ENCODE results near the gene CYP2A7.
"Not testable (repeated sequence)": the region's sequence is repeated elsewhere in the genome, so short reads cannot be mapped to it uniquely, and the experiment has no call there.

Gene CYP2A7

GRCh38 chr19:40896843-40897789 lies 15.1 kb upstream of the CYP2A7 start:
- not testable (repeated sequence) for DNase-seq

- DNase-seq: no peak
Observed at GRCh38 chr19:40896418-40896796, 14.4 kb upstream of the CYP2A7 start.

DNA sequence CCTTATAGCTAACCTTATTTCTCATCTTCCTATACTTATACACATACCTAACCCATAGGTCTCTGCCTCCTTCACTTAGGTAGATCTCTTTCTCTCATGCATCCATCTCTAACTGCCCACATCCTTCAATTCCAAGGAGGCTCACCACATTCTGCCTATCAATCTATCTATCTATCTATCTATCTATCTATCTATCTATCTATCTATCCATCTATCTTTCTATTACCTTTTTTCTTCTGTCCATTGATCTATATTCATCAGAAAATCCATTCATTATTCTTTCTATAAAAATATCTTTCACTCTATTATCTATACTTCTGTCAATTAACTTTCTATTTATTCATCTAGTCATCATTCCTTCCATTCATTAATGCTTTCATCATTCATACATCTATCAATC lies 11.1 kb upstream of the CYP2A7 start:
- DNase-seq: no peak

DNA sequence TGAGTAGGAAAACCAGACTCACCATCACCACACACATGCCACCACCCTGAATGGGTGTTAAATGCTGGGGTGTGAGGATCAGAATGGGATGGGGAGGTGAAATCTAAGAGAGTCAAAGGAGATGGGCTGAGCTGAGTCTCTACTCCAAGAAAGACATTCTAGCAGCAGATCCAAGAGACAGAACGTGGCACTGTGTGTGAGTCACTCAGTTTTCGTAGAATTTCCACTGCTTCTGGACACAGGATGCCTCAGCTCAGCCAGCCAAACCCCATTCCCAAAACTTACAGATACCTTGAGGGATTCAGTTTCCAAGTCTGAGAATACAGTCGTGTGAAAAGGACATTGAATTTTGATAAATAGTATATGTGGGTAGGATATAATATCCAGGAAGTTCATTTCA lies 7.3 kb upstream of the CYP2A7 start:
- DNase-seq: no peak

DNA sequence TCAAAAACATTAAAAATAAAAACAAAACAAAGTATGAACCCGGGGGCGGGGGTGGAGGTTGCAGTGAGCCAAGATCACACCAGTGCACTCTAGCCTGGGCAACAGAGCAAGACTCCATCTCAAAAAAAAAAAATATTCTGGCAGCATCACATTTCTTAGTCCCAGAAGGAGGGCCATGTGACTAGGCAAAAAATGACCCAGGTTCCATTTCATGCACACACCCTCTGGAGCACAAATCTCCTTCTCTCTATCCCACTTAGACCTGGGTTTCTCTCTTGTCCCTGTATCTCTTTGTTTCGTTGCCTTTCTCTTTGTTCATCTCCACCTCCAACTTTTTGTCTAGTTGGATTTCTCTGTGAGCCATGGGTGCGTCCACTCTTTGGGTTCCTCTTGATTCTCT lies 6.2 kb upstream of the CYP2A7 start:
- no peak for DNase-seq

- not testable (repeated sequence) for DNase-seq
Observed at GRCh38 chr19:40884187-40884931, 2.3 kb upstream of the CYP2A7 start.

DNA sequence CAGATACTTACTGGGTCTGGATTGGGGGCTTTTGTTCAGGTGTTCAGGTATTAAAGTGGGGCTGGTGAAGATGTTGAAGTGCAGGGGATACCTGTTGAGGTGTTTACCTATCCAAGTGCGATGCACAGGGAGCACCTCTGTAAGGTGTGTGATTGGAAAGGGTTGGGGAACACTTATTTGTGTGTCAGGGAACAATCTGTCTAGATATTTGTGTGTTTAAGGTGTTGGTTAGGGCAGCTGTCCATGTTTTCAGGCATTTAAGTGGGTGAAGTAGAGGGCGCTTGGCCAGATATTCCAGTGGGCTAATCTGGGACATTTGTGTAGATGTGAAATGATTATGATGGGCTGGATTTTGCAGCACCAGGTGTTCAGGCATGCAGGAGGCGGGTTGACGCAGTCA lies 2.7 kb downstream of the CYP2A7 start:
- DNase-seq: not testable (repeated sequence)

GRCh38 chr19:40875526-40875951 lies 6.5 kb downstream of the CYP2A7 start:
- DNase-seq: not testable (repeated sequence)

- DNase-seq: not testable (repeated sequence)
Observed at GRCh38 chr19:40874874-40875273, 7.2 kb downstream of the CYP2A7 start.

DNA sequence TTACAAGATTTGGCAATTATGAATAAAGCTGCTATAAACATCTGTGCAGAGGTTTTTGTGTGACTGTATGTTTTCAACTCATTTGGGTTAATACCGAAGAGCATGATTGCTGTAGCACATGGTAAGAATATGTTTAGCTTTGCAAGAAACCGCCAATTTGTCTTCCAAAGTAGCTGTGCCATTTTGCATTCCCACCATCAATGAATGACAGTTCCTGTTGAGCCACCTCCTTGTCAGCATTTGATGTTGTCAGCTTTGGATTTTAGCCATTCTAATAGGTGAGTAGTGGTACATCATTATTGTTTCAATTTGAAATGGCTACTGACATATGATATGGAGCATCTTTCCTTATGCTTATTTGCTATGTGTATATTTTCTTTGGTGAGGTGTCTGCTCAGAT lies 8.2 kb downstream of the CYP2A7 start:
- DNase-seq: not testable (repeated sequence)

- no peak for DNase-seq
Observed at GRCh38 chr19:40872209-40872608, 9.8 kb downstream of the CYP2A7 start.

DNA sequence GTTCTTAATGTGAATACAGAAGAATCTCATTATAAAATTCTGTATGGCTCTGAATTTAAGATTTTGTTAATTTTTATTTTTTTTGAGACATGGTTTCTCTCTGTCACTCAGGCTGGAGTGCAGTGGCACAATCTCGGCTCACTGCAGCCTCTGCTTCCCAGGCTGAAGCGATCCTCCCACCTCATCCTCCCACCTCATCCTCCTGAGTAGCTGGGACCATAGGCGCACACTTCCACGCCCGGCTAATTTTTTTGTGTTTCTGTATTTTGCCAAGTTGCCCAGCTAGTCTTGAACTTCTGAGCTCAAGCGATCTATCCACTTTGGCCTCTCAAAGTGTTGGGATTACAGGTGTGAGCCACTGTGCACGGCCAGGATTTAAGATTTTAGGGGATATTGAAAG lies 14.3 kb downstream of the CYP2A7 start:
- no peak for DNase-seq

- DNase-seq: not testable (repeated sequence)
Observed at GRCh38 chr19:40864739-40865496, 17.1 kb downstream of the CYP2A7 start.

- DNase-seq: no peak
Observed at GRCh38 chr19:40862785-40863184, 19.2 kb downstream of the CYP2A7 start.

GRCh38 chr19:40862333-40862732 lies 19.7 kb downstream of the CYP2A7 start:
- no peak for DNase-seq

- no peak for DNase-seq
Observed at GRCh38 chr19:40858109-40858508, 23.9 kb downstream of the CYP2A7 start.

DNA sequence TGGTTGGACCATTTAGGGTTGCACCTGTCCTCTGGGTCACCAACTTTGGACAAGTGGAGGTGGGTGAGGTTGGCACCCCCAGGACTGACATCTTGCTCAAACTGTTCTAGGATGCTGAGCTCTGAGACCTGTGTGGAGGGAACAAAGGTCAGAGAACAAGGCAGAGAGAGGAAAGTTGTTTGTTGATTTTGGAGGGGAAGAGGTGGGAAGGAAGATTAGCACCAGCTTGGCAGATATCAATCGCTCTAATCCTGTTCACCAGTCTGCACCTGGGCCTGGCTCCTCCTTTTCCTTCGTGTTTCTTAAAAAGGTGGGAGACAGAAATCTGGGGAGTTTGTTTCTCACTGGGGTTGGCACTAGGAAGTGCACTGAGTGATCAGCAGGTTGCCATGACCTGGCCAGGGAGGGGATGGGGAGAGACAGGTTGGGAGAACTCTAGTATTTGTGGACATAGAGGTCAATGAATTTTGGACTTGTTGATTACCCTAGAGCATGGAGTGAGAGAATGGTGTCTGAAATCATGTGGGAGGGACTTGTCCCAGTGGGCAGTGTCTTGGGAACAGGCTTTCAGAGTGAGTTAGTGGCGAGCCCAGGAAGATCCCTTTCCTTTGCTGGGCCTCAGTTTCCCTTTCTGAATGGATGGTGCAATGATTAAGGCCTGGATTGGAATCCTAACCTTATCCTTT lies 29.4 kb downstream of the CYP2A7 start:
- DNase-seq: not testable (repeated sequence)

- DNase-seq: not testable (repeated sequence)
Observed at GRCh38 chr19:40850277-40850676, 31.8 kb downstream of the CYP2A7 start, which contains the start of gene CYP2A6. Gene CYP2A6 (minus strand): TSS chr19:40850447. CDS start chr19:40850426, 21 bp downstream.

GRCh38 chr19:40846722-40847121 lies 35.3 kb downstream of the CYP2A7 start:
- not testable (repeated sequence) for DNase-seq

DNA sequence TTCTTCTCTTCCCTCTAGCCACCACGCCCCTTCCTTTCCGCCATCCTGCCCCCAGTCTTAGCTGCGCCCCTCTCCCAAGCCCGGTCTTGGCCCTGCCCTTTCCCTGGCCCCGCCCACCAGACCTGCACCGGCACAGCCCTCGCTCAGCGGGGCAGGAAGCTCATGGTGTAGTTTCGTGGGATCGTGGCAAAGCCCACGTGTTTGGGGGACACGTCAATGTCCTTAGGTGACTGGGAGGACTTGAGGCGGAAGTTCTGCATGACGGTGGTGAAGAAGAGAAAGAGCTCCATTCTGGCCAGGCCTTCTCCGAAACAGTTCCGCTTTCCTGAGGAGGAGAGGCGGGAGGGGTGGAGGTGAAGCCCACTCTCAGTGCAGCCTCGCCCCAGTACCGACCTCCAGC lies 38.4 kb downstream of the CYP2A7 start:
- not testable (repeated sequence) for DNase-seq

DNA sequence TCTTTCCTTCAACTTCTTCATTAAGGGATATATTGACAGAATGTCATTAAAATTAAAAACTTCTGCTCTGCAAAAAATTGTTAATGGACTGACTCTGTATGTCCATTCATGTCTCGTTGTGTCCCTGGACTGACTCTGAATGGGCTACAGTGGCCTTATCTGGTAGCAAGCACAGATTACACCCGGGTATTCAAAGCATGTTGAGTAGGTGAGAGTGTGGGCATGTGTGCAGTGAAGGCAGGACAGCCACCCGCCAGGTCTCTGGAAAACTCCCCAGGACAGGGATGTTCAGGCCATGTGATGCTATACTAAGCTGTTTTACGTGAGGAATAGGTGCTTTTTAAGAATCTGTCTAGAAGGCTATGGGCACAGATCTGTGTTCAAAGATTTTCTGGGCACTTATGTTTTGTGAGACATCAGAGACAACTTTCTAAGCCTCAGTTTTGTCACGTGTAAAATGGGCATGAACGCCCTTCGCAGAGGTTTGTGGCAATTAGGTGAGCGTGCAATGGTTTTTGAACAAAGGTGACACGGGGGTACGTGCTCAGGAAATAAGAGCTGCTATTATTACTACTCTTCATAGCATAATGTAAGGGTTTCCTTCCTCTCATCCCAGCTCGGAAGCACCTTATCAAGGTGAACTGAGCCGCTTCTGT lies 38.9 kb downstream of the CYP2A7 start:
- DNase-seq: not testable (repeated sequence)

DNA sequence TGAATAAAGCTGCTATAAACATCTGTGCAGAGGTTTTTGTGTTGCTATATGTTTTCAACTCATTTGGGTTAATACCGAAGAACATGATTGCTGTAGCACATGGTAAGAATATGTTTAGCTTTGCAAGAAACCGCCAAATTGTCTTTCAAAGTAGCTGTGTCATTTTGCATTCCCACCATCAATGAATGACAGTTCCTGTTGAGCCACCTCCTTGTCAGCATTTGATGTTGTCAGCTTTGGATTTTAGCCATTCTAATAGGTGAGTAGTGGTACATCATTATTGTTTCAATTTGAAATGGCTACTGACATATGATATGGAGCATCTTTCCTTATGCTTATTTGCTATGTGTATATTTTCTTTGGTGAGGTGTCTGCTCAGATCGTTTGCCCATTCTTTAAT lies 40.0 kb downstream of the CYP2A7 start:
- not testable (repeated sequence) for DNase-seq
